Thymus (tissue), 14 donors: ENCODE data around the gene CALU. TPM values are rescaled to one million over a fixed set of nuclear protein-coding genes. Genes with fewer than 3 reads are reported as not detected.

Experiments
- DNase-seq, 9 donors: peaks; one replicate each; pipeline ENCODE4 v3.0.0-alpha.2; 2013; ENCODE audit warnings: low spot score in 9 of 9, low read depth in 6 of 9, missing footprints in 1 of 9
- H3K27ac ChIP-seq, 2 donors: one replicate each; pipeline ENCODE4 v1.5.1; 2013; ENCODE audit warnings: control low read depth in 1 of 2, low read depth in 1 of 2, low read length in 1 of 2, mild to moderate bottlenecking in 1 of 2, moderate library complexity in 1 of 2
- H3K27me3 ChIP-seq, 2 donors: one replicate each; pipeline ENCODE4 v1.5.1; 2013; ENCODE audit warnings: low read length in 1 of 2; ENCODE audit not compliant: control insufficient read depth in 2 of 2, insufficient read depth in 1 of 2
- H3K36me3 ChIP-seq, 2 donors: one replicate each; pipeline ENCODE4 v1.5.1; 2013; ENCODE audit warnings: low read length in 1 of 2, mild to moderate bottlenecking in 1 of 2, moderate library complexity in 1 of 2; ENCODE audit not compliant: control insufficient read depth in 2 of 2, insufficient read depth in 2 of 2
- H3K4me1 ChIP-seq, 2 donors: one replicate each; pipeline ENCODE4 v1.5.1; 2013; ENCODE audit warnings: low read length in 2 of 2; ENCODE audit not compliant: control insufficient read depth in 2 of 2, insufficient read depth in 2 of 2
- H3K4me3 ChIP-seq, 2 donors: one replicate each; pipeline ENCODE4 v1.5.1; 2013; ENCODE audit warnings: low read length in 2 of 2, control low read depth in 1 of 2, mild to moderate bottlenecking in 1 of 2
- H3K9me3 ChIP-seq, 2 donors: one replicate each; pipeline ENCODE4 v1.5.1; 2013; ENCODE audit warnings: low read length in 1 of 2, mild to moderate bottlenecking in 1 of 2; ENCODE audit not compliant: control insufficient read depth in 2 of 2, insufficient read depth in 1 of 2
- WGBS: extraction: QIAGEN DNeasy Blood & Tissue Kit; methylation state at CpG from one replicate; pipeline ENCODE4 v1.1.7; 2013; 5-methylcytosine and 5-hydroxymethylcytosine counted together
- long read RNA-seq, 10 donors: transcript quantifications; one replicate each; lab custom pipeline, GENCODE V29; 2026
- polyA plus RNA-seq: library from polyadenylated mRNA; stranded (reverse); fragments of 200-250 nt; gene quantifications from one replicate; pipeline ENCODE4 v1.2.3, GENCODE V29; 2013
- total RNA-seq: library from RNA; stranded (reverse); fragments of 120-200 nt; gene quantifications from one replicate; pipeline ENCODE4 v1.2.4, GENCODE V29; 2013
- donor health status: healthy.

The CALU gene
- 44.4 TPM for total RNA-seq
- 22.2 TPM for polyA plus RNA-seq
- long read RNA-seq, donor 1, partial matches to known transcripts = 0 of 2 reads
- long read RNA-seq, donor 1, other reads (novel, unspliced or antisense) = 0 of 2 reads
- long read RNA-seq, donor 2 = 0 reads
- long read RNA-seq, donor 3, transcript CALU-202 (7 exons, 2,438 nt) = minor isoform, 5 of 25 reads
- long read RNA-seq, donor 3, transcript CALU-201 (7 exons, 3,357 nt) = major isoform, 11 of 25 reads
- long read RNA-seq, donor 3, partial matches to known transcripts = 8 of 25 reads
- long read RNA-seq, donor 3, other reads (novel, unspliced or antisense) = 0 of 25 reads
- long read RNA-seq, donor 4, transcript CALU-201 (7 exons, 3,357 nt) = major isoform, 6 of 8 reads
- long read RNA-seq, donor 4, partial matches to known transcripts = 0 of 8 reads
- long read RNA-seq, donor 4, other reads (novel, unspliced or antisense) = 0 of 8 reads
- long read RNA-seq, donor 5, transcript CALU-202 (7 exons, 2,438 nt) = minor isoform, 5 of 90 reads
- long read RNA-seq, donor 5, transcript CALU-201 (7 exons, 3,357 nt) = major isoform, 15 of 90 reads
- long read RNA-seq, donor 5, partial matches to known transcripts = 70 of 90 reads
- long read RNA-seq, donor 5, other reads (novel, unspliced or antisense) = 0 of 90 reads
- long read RNA-seq, donor 6, transcript CALU-201 (7 exons, 3,357 nt) = major isoform, 11 of 11 reads
- long read RNA-seq, donor 6, partial matches to known transcripts = 0 of 11 reads
- long read RNA-seq, donor 6, other reads (novel, unspliced or antisense) = 0 of 11 reads
- long read RNA-seq, donor 7, transcript CALU-201 (7 exons, 3,357 nt) = major isoform, 18 of 20 reads
- long read RNA-seq, donor 7, partial matches to known transcripts = 0 of 20 reads
- long read RNA-seq, donor 7, other reads (novel, unspliced or antisense) = 0 of 20 reads
- long read RNA-seq, donor 8, transcript CALU-201 (7 exons, 3,357 nt) = major isoform, 7 of 7 reads
- long read RNA-seq, donor 8, partial matches to known transcripts = 0 of 7 reads
- long read RNA-seq, donor 8, other reads (novel, unspliced or antisense) = 0 of 7 reads
- long read RNA-seq, donor 9, transcript CALU-202 (7 exons, 2,438 nt) = minor isoform, 5 of 21 reads
- long read RNA-seq, donor 9, transcript CALU-201 (7 exons, 3,357 nt) = major isoform, 9 of 21 reads
- long read RNA-seq, donor 9, partial matches to known transcripts = 7 of 21 reads
- long read RNA-seq, donor 9, other reads (novel, unspliced or antisense) = 0 of 21 reads
- long read RNA-seq, donor 10, transcript CALU-201 (7 exons, 3,357 nt) = major isoform, 10 of 13 reads
- long read RNA-seq, donor 10, partial matches to known transcripts = 0 of 13 reads
- long read RNA-seq, donor 10, other reads (novel, unspliced or antisense) = 0 of 13 reads

DNA sequence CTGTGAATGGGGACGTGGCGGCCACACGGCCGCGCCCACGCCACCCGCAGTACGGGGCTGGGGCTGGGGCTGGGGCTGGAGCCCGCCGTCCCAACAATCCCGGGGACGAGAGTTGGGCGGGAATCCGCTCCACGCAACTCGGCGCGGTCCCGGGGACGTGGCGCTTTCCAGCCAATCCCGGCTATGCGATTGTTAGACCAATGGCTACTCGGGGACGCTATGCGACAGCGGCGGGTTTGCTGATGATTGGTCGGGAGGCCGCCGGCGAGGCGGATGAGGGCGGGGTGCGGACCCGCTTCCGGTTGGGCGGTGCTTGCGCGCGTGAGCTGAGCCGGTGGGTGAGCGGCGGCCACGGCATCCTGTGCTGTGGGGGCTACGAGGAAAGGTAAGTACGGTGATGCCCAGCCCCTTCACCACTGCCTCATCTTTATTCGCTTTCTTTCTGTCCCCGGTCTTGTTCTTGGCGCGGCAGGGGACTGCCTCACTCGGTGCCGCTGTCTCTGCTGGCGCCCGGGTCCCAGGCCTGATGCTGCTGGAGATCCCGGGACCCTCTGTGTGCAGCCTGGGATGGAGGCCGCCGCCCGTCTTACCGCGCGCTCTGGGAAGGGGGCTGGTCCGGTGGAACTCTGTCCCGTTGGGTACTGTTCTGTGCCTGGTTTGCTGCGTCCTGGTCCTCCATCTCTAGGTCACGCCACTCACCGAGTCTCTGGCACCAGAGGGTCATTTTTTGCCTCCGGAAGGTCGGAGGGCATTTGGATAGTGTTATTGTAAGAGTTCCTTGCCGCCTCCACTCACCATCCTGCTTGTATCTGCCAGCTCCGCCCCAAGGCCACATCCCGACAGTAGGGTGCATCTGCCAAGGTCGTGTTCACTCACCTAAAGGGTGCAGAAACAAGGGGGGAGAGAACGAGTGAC, at the start of gene CALU:
CALU (plus strand) TSS at position 312 of the 915 bp plus-strand sequence. CDS start 9,225 bp downstream, outside the sequence.
- no peaks in the 10 kb centered on the region for H3K27me3 ChIP-seq
- under 1% methylated on average over 74 of the region's 74 CpGs for WGBS
- H3K4me3 ChIP-seq = peak within 1 kb of the TSS; percentile 80 to 95
- peaks cover 9 to 14% of the 10 kb centered on the region in 2 donors for H3K4me1 ChIP-seq
- H3K9me3 ChIP-seq = no peaks in the 10 kb centered on the region
- peak; percentile 82 to 95 (median 88) for DNase-seq
- no peaks in the 10 kb centered on the region for H3K36me3 ChIP-seq
- peak within 1 kb of the TSS; percentile 88 to 90 for H3K27ac ChIP-seq

DNA sequence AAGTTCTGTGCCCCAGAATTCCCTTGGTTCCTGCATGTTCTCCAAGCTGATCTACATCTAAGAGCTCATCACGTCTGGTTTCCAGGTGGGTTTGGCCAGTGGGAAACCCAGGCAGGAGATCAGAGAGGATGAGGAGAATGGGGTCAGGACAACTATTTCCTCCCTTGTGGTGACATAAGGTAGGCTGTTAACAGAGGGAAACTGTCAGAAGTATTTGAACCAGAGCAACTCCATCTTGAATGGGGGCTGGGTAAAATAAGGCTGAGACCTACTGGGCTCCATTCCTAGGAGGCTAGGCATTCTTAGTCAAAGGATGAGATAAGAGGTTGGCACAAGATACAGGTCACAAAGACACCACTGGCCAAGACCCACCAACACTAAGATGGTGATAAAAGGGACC, 47.9 kb upstream of the CALU start:
- Histone ChIP-seq H3K4me3 (no peak overlapping the region), H3K9me3 (peaks cover 0 to 5% of the 10 kb centered on the region in 2 donors), H3K27me3 (peaks cover 2 to 13% of the 10 kb centered on the region in 2 donors), H3K4me1 (no peaks in the 10 kb centered on the region), H3K27ac (no peak overlapping the region), H3K36me3 (no peaks in the 10 kb centered on the region)
- no peak for DNase-seq
- 74% methylated on average over 1 of the region's 1 CpG for WGBS

DNA sequence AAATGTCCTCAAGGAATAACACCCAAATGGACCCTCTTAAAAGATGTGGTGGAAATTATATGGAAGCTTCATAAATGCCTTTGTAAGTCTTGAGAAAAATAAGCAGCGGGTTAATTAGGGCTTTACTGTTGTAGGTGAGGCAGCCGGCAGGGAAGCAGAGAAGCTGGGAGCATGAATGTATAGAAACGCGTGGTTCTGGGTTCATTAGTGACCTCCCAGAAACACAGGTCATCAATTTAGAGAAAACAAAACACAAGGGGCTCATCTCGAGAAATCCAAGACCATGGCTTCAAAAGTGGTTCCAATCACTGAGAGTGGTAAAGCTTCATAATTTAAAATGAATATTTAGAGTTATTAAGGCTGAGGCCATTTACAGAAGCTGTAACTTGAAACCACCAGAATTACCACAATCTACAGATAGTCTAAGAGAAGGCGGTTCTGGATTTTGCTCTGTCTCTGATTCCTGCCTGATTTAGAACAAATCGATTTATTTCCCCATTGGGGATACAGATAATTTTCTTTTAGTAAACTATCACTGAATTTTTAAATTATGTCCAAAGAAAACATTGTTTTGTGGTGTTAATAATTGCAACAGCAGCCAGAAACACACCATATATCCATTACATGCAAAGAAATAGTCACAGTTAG, 46.4 kb upstream of the CALU start:
- Histone ChIP-seq H3K36me3 (no peaks in the 10 kb centered on the region), H3K4me1 (peaks cover 4 to 8% of the 10 kb centered on the region in 2 donors), H3K9me3 (peaks cover 0 to 5% of the 10 kb centered on the region in 2 donors), H3K4me3 (no peak overlapping the region), H3K27ac (no peak overlapping the region), H3K27me3 (peaks cover 15 to 28% of the 10 kb centered on the region in 2 donors)
- WGBS = 91% methylated on average over 7 of the region's 7 CpGs
- DNase-seq = no peak

DNA sequence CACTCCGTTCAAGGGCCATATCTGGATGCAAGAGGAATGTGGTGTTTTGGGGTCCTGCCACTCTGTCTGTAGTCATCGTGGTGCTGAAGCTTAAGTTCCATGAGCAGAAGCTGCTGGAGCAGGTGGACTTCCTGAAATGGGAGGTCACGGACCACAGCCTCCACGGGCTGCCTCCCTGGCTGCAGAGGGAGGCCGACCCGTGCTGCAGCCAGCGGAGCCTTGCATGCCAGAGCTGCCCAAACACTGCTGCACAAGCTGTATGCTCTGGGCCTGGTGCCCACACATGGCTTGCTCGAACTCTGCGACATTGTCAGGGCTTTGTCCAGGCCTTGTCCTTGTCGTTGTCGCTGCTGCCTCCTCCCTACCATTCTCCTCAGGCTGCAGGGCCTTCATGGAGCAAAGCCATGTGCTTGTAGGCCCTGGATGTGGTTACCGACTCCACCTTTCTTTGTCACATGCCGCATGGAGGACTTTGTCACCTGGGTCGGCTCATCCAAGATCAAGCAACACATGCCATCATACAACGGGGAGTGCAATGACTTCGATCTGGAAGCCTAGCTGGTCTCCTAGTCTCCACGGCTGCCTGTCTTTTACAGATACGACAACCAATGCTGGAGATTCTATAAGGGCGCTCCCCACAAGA, 45.7 kb upstream of the CALU start:
- 95% methylated on average over 19 of the region's 19 CpGs for WGBS
- H3K4me3 ChIP-seq = no peak overlapping the region
- no peak overlapping the region for H3K27ac ChIP-seq
- H3K27me3 ChIP-seq = peaks cover 20 to 36% of the 10 kb centered on the region in 2 donors
- H3K9me3 ChIP-seq = peaks cover 0 to 5% of the 10 kb centered on the region in 2 donors
- H3K4me1 ChIP-seq = peaks cover 4 to 8% of the 10 kb centered on the region in 2 donors
- no peak for DNase-seq
- H3K36me3 ChIP-seq = no peaks in the 10 kb centered on the region

DNA sequence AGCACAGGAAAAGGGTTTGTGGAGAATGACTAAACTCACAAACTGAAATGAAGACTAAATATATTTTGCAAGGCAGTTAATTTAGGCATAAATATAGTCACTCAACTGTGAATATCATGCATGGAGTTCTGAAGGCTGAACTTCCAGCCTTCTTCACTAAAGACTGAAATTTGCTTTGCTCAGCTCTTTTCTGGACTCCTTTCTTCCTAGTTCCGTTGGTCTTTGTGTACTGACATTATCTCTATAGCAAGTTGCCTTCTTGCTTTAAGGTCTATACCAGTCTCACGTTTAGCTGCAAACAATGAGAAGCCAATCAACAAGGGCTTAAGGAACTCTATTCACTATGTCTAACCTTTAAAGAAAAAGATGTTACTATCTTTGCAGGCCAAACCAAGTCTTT, 44.4 kb upstream of the CALU start:
- H3K9me3 ChIP-seq = peaks cover 0 to 5% of the 10 kb centered on the region in 2 donors
- DNase-seq = no peak
- no peaks in the 10 kb centered on the region for H3K36me3 ChIP-seq
- peaks cover 4 to 8% of the 10 kb centered on the region in 2 donors for H3K4me1 ChIP-seq
- H3K27ac ChIP-seq = no peak overlapping the region
- peaks cover 26 to 45% of the 10 kb centered on the region in 2 donors for H3K27me3 ChIP-seq
- 83% methylated on average over 2 of the region's 2 CpGs for WGBS
- H3K4me3 ChIP-seq = no peak overlapping the region

DNA sequence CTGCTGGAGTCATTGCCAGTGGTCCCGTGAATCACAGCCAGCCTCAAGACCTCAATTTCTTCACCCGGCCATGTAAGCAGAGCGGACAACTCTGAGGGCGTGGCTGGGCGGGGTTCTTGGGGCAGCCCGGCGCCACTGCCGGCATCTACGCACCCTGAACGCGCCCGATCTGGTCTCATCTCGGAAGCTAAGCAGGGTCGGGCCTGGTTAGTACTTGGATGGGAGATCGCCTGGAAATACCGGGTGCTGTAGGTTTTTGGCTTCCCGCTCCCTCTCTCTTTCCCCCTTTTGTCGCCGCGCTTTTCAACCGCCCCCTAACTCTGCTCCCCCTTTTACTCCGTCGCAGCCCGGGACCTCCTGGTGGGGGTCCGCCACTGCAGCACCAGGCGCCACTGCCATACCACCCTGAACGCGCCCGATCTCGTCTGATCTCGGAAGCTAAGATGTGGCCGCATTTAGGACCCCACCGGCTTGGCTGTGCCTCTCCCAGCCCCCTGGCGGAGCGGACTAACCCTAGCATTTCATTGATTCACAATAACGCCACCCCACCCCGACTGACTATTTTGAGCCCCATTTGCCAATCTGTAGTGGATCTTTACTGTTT, 41.8 kb upstream of the CALU start:
- Histone ChIP-seq H3K27ac (no peak overlapping the region), H3K27me3 (peaks cover 26 to 57% of the 10 kb centered on the region in 2 donors), H3K4me1 (peaks cover 4 to 8% of the 10 kb centered on the region in 2 donors), H3K36me3 (no peaks in the 10 kb centered on the region), H3K9me3 (peaks cover 0 to 5% of the 10 kb centered on the region in 2 donors), H3K4me3 (peak overlapping the region; percentile 26 to 29)
- 5% methylated on average over 37 of the region's 37 CpGs for WGBS
- peak in 6 of 9 donors; percentile 6 to 68 (median 32) for DNase-seq

DNA sequence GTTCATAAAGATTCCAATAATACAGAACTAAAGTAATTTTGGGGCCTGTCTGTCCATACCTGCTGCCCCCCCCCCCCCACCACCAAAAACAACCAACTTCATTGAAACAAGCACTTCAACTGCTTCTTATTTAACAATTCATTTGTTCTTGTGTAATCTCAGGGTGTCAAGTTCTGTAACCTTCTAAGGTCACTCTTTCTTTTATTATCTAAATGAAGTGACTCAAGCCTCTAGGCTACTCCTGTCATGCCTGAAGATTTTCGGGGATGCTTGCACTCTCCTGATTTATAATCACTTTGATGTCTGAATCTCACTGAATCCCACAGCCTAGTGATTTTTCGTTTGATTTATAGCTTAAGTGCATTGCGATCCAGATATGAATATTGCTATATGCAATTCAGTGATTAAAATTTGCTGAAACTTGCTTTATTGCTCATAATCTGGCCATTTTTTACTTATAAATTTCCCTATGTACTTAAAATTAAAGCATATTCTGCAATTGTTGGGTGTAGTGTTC, 39.9 kb upstream of the CALU start:
- WGBS = 87% methylated on average over 3 of the region's 3 CpGs
- Histone ChIP-seq H3K4me1 (peaks cover 4 to 8% of the 10 kb centered on the region in 2 donors), H3K9me3 (no peaks in the 10 kb centered on the region), H3K36me3 (no peaks in the 10 kb centered on the region), H3K27ac (no peak overlapping the region), H3K4me3 (no peak overlapping the region), H3K27me3 (peaks cover 26 to 52% of the 10 kb centered on the region in 2 donors)
- no peak for DNase-seq
